ENCODE measurements around the gene RAB40C.

The RAB40C gene

GRCh38 chr16:633336-634050, 43.6 kb downstream of the RAB40C start:
- no peak for FAIRE-seq

GRCh38 chr16:634051-634670, 44.3 kb downstream of the RAB40C start:
- no peak for FAIRE-seq

GRCh38 chr16:634996-635395, 45.1 kb downstream of the RAB40C start:
- FAIRE-seq: no peak

GRCh38 chr16:635573-636205, 45.8 kb downstream of the RAB40C start:
- FAIRE-seq: no peak

GRCh38 chr16:636206-637080, 46.6 kb downstream of the RAB40C start, which contains the start of gene METTL26:
Gene METTL26, minus strand, starts transcription at chr16:636305. Its CDS starts 15 bp downstream, at chr16:636290.
- no peak for FAIRE-seq

GRCh38 chr16:637081-638018, 47.5 kb downstream of the RAB40C start:
- FAIRE-seq: no peak

GRCh38 chr16:638034-638543, 48.2 kb downstream of the RAB40C start:
- no peak for FAIRE-seq

GRCh38 chr16:638836-639235, 49.0 kb downstream of the RAB40C start:
- no peak for FAIRE-seq

- FAIRE-seq: no peak
Measured at GRCh38 chr16:640614-641013, 50.7 kb downstream of the RAB40C start.

GRCh38 chr16:641326-642188, 51.7 kb downstream of the RAB40C start, which contains the start of gene MCRIP2:
Gene MCRIP2, plus strand, starts transcription at chr16:641828. Its CDS starts 164 bp downstream, at chr16:641992.
- no peak for FAIRE-seq

- no peak for FAIRE-seq
Measured at GRCh38 chr16:642189-643049, 52.6 kb downstream of the RAB40C start.

- no peak for FAIRE-seq
Measured at GRCh38 chr16:643050-643368, 53.1 kb downstream of the RAB40C start.

GRCh38 chr16:644556-644955, 54.7 kb downstream of the RAB40C start:
- no peak for FAIRE-seq

GRCh38 chr16:645852-646678, 56.2 kb downstream of the RAB40C start:
- FAIRE-seq: no peak

GRCh38 chr16:646679-647172, 56.9 kb downstream of the RAB40C start:
- no peak for FAIRE-seq

- no peak for FAIRE-seq
Measured at GRCh38 chr16:647173-647902, 57.5 kb downstream of the RAB40C start.

- FAIRE-seq: no peak
Measured at GRCh38 chr16:648071-648780, 58.4 kb downstream of the RAB40C start.
